SHP77 treated with DMSO at 0.1 percent for 48 hours (cell line): Measurements from ENCODE around the gene NRXN3.

Experiments
- DNase-seq: peaks from one replicate; lab custom pipeline; 2025; lab: John Stamatoyannopoulos, UW

NRXN3 gene

DNA sequence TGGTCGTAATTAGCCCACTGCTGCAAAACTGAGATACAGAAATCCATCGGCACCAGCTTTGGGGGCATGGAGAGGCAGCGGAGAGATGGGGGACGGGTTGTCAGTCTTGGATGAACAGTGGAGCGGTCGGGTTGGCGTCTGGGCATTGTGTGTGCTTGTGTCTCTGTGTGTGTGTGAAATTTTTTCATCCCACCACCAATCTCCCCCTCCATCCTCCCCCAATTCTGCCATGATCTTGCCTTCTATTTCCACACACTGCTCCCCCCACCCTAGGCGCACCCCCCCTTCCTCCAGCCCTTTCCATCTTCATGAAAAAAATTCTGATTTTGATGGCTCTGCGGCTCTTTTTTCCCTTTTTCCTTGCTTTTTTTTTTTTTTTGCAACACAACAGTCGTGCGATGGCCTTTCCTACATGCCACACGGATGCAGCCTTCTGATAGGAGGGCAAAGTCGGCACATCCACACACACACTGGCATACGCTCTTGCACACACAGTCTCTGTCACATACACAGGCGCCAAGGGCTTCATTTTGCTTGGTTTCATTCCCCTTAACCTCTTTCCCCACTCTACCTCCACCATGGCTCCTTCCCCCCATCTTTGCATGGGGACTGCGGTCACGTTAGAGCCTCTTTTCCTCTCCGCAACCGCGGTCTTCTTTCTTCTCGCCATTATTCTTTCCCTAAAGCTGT lies 3.3 kb downstream of the NRXN3 start:
- DNase-seq, result no peak

DNA sequence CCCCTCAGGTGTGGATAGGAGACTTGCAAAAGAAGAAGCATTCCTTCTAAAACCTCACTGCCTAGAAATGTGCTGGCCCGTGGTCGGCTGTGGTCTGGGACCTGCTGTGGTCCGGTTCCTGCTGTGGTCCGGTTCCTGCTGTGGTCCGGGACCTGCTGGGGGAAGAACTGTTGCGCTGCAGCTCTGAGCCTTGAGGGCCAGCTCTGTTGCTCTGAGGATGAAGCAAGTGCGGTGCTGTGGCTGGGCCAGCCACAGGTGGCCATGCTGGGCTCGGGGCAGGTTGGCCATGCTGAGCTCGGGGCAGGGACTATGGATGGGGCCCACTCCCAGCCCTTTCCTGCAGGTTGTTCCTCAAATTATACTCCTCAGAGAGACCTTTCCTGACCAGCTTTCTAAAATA lies 5.2 kb downstream of the NRXN3 start:
- no peak for DNase-seq

DNA sequence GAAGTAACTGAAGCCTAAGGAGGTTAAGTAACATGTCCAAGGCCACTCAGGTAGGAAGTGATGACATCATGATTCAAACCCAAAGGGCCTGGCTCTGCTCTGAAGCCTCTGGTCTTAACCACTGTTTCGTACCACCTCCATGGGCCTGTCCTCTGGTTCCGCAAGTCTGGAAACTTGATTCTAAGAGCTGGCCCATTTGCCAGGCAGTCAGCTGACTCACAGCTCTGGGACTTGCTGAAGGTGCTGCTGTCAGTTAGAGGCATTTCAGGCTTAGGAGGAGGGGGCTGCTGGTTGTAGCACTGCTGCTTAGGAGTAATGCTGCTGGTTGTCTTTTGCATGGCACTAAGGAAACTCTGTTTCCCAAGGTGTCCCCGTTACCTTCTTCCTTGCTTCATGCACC lies 7.9 kb downstream of the NRXN3 start:
- DNase-seq, result no peak

DNA sequence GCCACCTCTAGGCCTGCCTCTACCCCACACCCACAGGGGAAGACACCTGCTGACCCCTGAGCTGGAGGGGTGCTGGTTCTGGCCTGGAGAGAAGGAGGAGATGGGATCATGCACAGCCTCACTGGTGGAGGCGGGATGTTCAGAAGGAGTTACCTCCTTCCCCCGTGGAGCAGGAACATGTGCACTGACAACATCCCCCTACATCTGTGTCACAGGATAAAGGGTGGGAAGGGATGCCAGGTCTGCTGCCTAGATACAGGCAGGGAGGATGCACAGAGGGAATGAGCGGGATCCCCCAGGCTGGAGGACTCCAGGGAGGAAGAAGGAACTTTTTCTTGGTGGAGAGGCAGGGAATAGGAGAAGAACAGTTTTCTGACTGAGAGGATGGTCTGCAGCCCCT lies 8.8 kb downstream of the NRXN3 start:
- no peak for DNase-seq

GRCh38 chr14:78181270-78181669 lies 11.1 kb downstream of the NRXN3 start:
- no peak for DNase-seq

DNA sequence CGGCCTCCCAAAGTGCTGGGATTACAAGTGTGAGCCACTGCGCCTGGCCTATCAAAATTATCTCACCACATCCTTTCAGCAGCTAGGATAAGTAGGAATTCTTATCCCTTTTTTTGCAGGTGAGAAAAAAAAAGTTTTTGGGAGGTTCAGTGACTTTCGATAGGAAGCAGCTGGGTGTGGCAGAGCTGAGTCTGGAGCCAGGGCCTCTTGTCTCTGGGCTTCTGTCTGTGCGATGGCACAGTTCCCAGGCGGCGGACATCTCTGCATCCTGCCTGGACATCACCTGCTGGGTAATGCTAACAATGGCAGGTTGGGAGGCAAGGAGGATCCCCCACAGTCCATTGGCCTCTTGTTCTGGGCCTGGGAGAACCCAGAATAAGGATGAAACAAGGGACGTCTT lies 12.5 kb downstream of the NRXN3 start:
- DNase-seq, result no peak

- no peak for DNase-seq
These were observed 14.0 kb downstream of the NRXN3 start for GRCh38 chr14:78184157-78184556.

DNA sequence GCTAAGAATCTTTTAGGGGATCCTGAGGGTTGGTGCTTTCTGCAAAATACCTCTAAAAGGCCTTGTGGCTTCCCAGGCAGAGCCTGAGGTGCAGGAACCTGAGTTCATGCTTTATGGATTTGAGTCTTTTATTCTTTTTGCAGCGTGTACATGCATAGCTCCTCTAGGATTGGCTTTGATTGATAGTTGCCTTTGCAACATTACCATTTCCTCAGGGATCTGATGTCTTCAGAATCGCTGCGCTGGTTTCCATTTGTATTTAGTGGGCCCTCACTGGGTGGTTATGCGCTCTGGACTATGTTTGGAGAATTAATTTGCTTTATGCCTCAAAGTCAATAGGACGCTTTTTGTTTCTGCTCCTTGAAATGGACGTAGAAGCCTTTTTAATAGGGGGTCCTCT lies 16.1 kb downstream of the NRXN3 start:
- no peak for DNase-seq

DNA sequence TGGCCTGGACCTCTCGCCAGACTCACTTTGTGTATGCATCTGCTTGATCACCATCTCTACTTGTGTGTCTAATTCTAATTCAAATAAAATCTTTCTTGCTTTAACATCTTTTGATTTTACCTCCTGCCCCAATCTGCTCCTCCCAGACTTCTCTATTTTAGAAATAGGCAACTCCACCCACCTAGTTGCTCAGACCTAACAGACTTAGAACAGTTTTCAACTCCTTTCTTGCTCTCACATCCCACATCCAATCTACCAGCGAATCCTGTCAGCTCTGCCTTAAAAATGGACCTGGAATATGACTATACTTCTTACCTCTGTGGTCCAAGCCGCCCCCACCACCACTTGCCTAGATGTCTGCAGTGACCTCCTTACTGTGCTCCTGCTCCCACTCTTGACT lies 18.7 kb downstream of the NRXN3 start:
- DNase-seq, result no peak

DNA sequence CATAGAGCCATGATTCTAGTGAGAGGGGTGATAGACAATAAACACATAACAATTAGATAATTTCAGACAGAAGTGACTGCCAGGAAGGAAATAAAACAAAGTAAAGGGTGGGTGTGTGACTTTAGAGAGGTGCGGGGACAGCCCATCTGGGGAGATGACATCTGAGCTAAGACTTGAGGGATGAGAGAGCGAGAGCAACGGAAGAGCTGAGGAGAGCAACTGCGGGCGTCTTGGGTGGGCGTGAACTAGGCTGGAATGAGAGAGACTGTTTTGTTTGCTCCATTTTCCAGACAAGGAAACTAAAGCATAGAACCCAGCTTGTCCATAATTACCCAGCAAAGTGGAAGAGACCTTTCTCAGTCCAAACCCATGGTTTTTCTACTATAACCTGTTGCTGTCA lies 25.3 kb downstream of the NRXN3 start:
- no peak for DNase-seq

DNA sequence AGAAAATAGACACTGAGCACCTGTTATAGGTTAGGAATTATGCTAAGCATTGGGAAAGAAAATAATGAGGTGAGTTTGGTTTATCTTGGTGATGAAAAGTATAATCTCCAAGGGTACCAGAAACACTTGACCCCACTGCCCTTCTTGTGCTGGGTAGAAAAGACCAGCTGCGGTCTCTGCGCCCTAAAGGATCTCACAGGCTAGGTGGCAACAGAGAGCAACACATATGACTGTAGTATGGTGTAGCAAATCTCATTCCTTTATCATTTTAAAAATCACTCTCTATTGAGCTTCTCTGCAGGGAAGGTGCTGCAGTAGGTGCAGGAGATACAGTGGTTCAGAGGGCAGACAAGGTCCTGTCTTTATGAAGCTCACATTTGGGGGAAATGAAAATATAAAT lies 26.1 kb downstream of the NRXN3 start:
- no peak for DNase-seq

GRCh38 chr14:78197051-78197450 lies 26.9 kb downstream of the NRXN3 start:
- DNase-seq, result no peak

DNA sequence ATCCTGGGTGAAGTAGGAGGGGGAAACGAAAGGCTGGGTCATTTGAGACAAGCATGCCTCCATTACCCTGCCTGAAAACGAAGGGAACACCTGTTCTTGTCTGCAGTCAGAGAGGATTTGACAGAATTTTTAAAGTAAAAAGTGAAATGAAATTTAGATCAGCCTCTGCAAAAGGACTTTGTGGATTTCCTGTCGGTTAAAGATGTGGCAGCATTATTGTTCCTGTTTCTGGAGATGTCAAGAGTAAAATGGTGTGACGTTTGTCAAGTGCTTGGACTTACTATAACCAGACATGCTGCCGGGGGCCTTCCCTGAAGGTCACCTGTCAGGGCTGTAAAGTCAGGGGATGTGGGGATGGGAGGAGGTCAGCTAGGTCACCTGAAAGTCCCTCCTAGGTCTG lies 32.0 kb downstream of the NRXN3 start:
- DNase-seq, result no peak

DNA sequence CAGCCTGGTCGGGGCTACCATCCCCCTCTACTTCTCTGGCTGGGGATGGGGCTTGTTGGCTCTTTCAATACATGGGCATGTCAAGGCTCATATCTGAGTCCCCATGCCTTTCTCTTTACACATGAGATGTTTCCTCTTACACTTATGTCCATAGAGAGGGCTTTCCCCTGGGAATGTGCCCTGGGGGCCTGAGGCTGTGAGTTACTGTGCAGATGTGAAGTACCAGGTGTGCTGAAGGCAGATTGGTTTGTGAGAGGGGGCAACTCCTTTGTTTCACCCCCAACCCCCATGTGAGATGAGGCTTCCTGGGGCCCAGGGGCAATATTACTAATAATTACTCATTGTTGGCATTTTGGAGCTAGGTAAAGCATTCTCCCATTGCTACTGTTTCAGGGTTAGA lies 32.8 kb downstream of the NRXN3 start:
- no peak for DNase-seq

DNA sequence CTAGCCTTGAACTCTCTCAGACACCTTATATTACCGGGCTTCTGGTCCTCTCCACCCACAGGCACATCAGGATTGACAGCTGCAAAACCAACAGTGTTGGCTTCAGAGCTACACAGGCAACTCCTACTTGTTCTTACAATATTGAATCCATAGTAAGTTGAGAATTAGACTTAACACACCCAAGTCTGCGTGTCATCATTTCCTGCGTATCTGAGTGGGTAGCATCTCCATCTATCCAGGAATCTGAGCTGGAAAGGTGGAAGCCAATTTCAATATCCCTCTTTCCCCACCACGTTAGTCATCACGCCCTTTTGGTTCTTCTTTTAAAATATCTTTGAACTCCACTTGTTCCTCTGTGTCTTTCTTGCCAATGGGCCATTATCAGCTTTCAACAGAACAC lies 37.2 kb downstream of the NRXN3 start:
- no peak for DNase-seq

GRCh38 chr14:78220273-78220672 lies 50.1 kb downstream of the NRXN3 start:
- DNase-seq, result no peak

DNA sequence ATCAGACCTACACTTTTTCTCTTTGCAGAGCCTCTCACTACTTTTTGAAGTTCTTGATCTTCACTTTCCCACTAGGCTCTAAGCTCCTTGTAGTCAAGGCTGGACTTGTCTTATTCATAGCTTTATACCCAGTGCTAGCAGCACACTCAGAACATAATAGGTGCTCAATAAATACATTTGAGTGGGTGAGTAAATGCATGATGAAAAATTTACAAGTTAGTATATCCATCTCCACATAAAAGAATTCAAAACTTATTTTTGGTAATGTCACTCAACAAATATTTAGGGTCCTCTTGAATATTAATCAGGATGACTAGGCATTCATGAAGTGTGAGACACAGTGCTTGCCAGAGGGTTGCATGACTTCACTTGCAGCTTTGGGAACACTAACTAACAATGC lies 52.6 kb downstream of the NRXN3 start:
- DNase-seq, result no peak

- DNase-seq, result no peak
These were observed 57.3 kb downstream of the NRXN3 start for GRCh38 chr14:78227248-78228077.

GRCh38 chr14:78228702-78229327 lies 58.6 kb downstream of the NRXN3 start:
- no peak for DNase-seq

DNA sequence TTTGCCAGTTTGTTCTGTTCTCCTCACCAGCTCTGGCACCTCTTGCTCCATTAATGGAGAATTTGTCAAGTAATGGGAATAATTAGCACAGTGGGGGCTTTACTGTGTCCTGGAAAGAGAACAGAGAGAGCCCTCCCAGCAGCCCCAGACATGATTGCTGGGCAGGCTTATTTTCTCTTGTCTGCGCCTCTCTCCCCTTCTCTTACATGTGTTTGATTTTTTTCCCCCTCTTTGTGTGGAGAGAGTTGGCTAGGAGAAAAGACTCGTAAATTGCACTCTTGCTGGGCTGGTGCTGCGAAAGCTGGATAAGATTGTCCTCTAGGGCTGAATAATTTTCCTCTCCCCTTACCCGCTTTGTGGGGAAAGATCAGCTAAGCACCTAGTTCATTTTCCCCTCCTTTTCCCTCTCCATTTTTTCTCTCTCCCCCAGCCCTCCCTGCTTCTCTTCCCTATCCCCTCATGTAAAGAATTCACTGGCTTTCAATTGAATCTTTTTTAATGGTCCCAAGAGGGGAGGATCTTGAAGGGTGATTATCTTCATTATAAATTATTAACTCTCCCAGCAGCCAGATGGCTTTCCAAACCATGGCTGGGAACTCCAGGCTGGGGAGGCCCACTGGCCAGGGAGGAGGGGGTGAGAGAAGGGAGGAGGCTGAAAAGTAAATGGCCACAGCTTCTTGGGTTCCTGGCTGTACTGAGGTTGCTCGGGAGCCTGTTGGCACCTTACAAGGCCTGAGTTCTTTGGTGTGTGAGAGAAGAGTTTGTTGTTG lies 62.2 kb downstream of the NRXN3 start:
- no peak for DNase-seq

- DNase-seq, result no peak
These were observed 68.0 kb downstream of the NRXN3 start for GRCh38 chr14:78238141-78238540.

GRCh38 chr14:78240567-78240966 lies 70.4 kb downstream of the NRXN3 start:
- no peak for DNase-seq

DNA sequence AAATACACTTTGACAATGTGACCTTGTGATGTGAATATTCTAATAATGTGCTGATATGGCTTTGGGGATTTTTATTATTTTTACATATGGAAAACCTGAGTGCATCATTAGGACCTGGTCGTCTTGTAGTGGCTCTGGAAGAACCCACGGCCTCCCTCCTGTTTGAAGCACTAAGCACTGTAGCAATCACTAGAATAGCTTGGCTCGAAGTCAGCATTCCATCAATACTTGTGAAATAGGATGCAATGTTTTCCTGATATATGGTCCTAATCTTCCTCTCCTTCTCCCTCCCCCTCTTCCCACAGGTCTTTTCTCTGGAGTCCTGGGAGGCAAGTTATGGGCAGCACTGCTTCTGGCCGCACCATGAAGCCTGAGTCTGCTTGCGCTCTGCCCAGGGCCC lies 71.9 kb downstream of the NRXN3 start:
- DNase-seq, result no peak
